OCI-LY7 (cell line): ENCODE results near the gene KATNIP. TPM values are rescaled to one million over a fixed set of nuclear protein-coding genes. Genes with fewer than 3 reads are reported as not detected.

ENCODE experiments used
- BruUV-seq: library from RNA; stranded (reverse); fragments of 400-500 nt; replicated peaks from 2 replicates; lab custom pipeline; 2021; lab: Mats Ljungman, UMichigan
- CTCF ChIA-PET: fragments of 300-600 bp; sonication (Branson Sonifier 250); formaldehyde crosslinking; loops from one replicate; lab custom pipeline; 2022; ENCODE audit warnings: antibody characterized with exemption; ENCODE audit not compliant: unreplicated experiment; lab: Charles Lee
- POLR2A ChIA-PET: fragments of 300-600 bp; sonication (Branson Sonifier 250); formaldehyde crosslinking; loops from one replicate; lab custom pipeline; 2022; ENCODE audit warnings: antibody characterized with exemption; lab: Charles Lee
- DNase-seq: peaks from one replicate; pipeline ENCODE4 v3.0.0-alpha.2; 2015; ENCODE audit warnings: low spot score
- H2AFZ ChIP-seq: fragments of 200-600 bp; sonication (generic), shearing (Covaris generic); 2 replicates; pipeline ENCODE4 v1.6.1; 2014; ENCODE audit warnings: mild to moderate bottlenecking, antibody characterized with exemption, low read length, moderate library complexity
- H3K27ac ChIP-seq: fragments of 200-600 bp; sonication (generic); 2 replicates; pipeline ENCODE4 v1.5.1; 2014; ENCODE audit warnings: mixed run types, low read depth, mild to moderate bottlenecking, moderate library complexity, low read length, inconsistent platforms; ENCODE audit not compliant: poor library complexity, severe bottlenecking
- H3K36me3 ChIP-seq: fragments of 200-600 bp; sonication (generic); 2 replicates; pipeline ENCODE4 v1.6.1; 2014; ENCODE audit warnings: mild to moderate bottlenecking, antibody characterized with exemption, low read length, moderate library complexity, mixed read lengths; ENCODE audit not compliant: insufficient read depth
- H3K4me1 ChIP-seq: fragments of 200-600 bp; sonication (generic); 2 replicates; pipeline ENCODE4 v1.5.1; 2014; ENCODE audit warnings: mild to moderate bottlenecking, low read length; ENCODE audit not compliant: insufficient read depth, poor library complexity, severe bottlenecking
- H3K4me2 ChIP-seq: fragments of 200-600 bp; sonication (generic); 2 replicates; pipeline ENCODE4 v1.6.1; 2014; ENCODE audit warnings: mild to moderate bottlenecking, low read length
- H3K4me3 ChIP-seq: fragments of 200-600 bp; sonication (generic); 2 replicates; pipeline ENCODE4 v1.5.1; 2014; ENCODE audit warnings: mild to moderate bottlenecking, low read depth, low read length; ENCODE audit not compliant: poor library complexity, severe bottlenecking
- H3K79me2 ChIP-seq: fragments of 200-600 bp; sonication (generic); 2 replicates; pipeline ENCODE4 v1.6.1; 2016; ENCODE audit warnings: low read depth, mild to moderate bottlenecking, low read length, moderate library complexity, mixed read lengths; ENCODE audit not compliant: insufficient read depth
- H3K9me2 ChIP-seq: fragments of 200-600 bp; sonication (generic); 2 replicates; pipeline ENCODE4 v1.6.1; 2016; ENCODE audit warnings: mild to moderate bottlenecking, low read length, mixed read lengths; ENCODE audit not compliant: insufficient read depth
- H3K9me3 ChIP-seq: fragments of 200-600 bp; sonication (generic); 2 replicates; pipeline ENCODE4 v1.6.1; 2014; ENCODE audit warnings: mild to moderate bottlenecking, mixed run types, low read length, mixed read lengths
- H4K20me1 ChIP-seq: fragments of 200-600 bp; sonication (generic); 2 replicates; pipeline ENCODE4 v1.6.1; 2014; ENCODE audit warnings: mild to moderate bottlenecking, antibody characterized with exemption, low read length, moderate library complexity, mixed read lengths; ENCODE audit not compliant: insufficient read depth
- EZH2phosphoT487 ChIP-seq: fragments of 200-600 bp; sonication (generic); IDR thresholded peaks from 2 replicates; pipeline ENCODE4 v1.6.1; 2018; ENCODE audit warnings: low read depth, borderline replicate concordance, mild to moderate bottlenecking, mixed run types, antibody characterized with exemption, low read length, moderate library complexity, mixed read lengths
- intact Hi-C: fragments of 100-400 bp; cut with micrococcal nuclease; formaldehyde crosslinking; loops from one replicate; pipeline ENCODE4 v1.10.0; 2022; ENCODE audit not compliant: unreplicated experiment
- total RNA-seq, 2 experiments: library from RNA; depleted of rRNA in 1 of 2; stranded (reverse); fragments of >200 nt in 1 of 2; shearing (Covaris generic) in 1 of 2; gene quantifications; 2 replicates each; pipeline ENCODE4 v1.2.3, GENCODE V29; 2014 to 2022
- TF ChIP-seq, protein P1 (sequence below): fragments of 200-600 bp; sonication (generic); conservative IDR thresholded peaks from 2 replicates; pipeline ENCODE4 v1.5.1; 2014; ENCODE audit warnings: mild to moderate bottlenecking, antibody characterized with exemption, low read length, moderate library complexity, mixed read lengths

KATNIP gene
- total RNA-seq, 2 experiments from 2014 or later: 11.2 to 11.5 TPM

DNA sequence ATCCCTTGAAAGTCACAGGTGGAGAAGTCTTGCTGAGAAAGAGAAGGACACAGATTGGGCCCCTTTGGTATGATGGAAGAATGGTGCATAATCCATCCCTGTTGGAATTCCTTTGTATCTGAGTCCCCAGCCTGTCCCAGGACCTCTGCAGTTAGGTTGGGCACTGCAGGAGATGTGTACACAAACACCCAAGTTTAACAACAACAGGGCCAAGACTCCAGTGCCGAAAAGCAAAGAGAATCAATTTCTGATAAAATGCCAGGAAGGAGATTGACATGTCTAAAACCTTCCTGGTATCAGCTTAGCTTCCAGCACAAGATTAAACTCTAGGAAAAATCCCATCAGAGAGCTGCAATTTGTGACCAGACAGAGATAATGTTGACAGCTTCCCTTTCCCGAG lies 32.9 kb downstream of the KATNIP start:
- Histone ChIP-seq H3K4me2 (no peak overlapping the region), H3K4me1 (no peaks in the 10 kb centered on the region), H2AFZ (no peak overlapping the region), H3K9me3 (no peaks in the 10 kb centered on the region), H3K36me3 (no peaks in the 10 kb centered on the region), H3K4me3 (no peak overlapping the region), H4K20me1 (no peaks in the 10 kb centered on the region), H3K9me2 (no peaks in the 10 kb centered on the region), H3K79me2 (no peaks in the 10 kb centered on the region), H3K27ac (no peak overlapping the region)
- BruUV-seq: no TSS peak
- ChIA-PET CTCF (no interaction called here), POLR2A (interaction anchor here (0.5 kb wide), 1 partner anchor 1331 kb away, joined by 3 read pairs; no protein-coding TSS in a partner anchor)
- intact Hi-C loops: no loop called here
- DNase-seq: no peak
- no peak for TF ChIP-seq EZH2phosphoT487
- TF ChIP-seq, protein P1, sequence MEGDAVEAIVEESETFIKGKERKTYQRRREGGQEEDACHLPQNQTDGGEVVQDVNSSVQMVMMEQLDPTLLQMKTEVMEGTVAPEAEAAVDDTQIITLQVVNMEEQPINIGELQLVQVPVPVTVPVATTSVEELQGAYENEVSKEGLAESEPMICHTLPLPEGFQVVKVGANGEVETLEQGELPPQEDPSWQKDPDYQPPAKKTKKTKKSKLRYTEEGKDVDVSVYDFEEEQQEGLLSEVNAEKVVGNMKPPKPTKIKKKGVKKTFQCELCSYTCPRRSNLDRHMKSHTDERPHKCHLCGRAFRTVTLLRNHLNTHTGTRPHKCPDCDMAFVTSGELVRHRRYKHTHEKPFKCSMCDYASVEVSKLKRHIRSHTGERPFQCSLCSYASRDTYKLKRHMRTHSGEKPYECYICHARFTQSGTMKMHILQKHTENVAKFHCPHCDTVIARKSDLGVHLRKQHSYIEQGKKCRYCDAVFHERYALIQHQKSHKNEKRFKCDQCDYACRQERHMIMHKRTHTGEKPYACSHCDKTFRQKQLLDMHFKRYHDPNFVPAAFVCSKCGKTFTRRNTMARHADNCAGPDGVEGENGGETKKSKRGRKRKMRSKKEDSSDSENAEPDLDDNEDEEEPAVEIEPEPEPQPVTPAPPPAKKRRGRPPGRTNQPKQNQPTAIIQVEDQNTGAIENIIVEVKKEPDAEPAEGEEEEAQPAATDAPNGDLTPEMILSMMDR: no peak

DNA sequence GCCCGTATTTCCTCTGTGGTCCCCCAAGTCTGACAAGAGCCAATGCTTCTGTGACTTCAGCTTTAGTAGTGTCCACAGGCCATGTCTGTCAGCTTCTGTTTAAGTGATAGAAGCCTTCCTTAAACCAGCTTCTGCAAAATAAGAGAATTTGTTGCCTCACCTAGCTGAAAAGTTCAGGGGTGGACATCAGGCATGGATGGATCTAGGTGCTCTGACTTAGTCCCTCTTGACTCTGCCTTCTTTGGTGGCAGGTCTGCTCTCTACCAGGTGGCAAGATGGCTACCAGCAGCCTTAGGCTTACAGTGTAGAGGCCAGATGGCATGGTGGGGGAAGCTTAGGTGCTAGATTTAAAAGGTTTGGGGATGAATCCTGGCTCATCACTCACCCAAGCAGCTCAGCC lies 33.7 kb downstream of the KATNIP start:
- Histone ChIP-seq H3K36me3 (no peaks in the 10 kb centered on the region), H3K4me1 (no peaks in the 10 kb centered on the region), H3K4me3 (no peak overlapping the region), H2AFZ (no peak overlapping the region), H3K4me2 (no peak overlapping the region), H3K27ac (no peak overlapping the region), H4K20me1 (no peaks in the 10 kb centered on the region), H3K79me2 (no peaks in the 10 kb centered on the region), H3K9me2 (no peaks in the 10 kb centered on the region), H3K9me3 (no peaks in the 10 kb centered on the region)
- CTCF ChIA-PET: no interaction called here
- TF ChIP-seq, protein P1: no peak
- TF ChIP-seq EZH2phosphoT487: no peak
- intact Hi-C loops: no loop called here
- POLR2A ChIA-PET: interaction anchor here (0.5 kb wide), 1 partner anchor 1330 kb away, joined by 3 read pairs; no protein-coding TSS in a partner anchor
- DNase-seq: no peak
- BruUV-seq: no TSS peak

DNA sequence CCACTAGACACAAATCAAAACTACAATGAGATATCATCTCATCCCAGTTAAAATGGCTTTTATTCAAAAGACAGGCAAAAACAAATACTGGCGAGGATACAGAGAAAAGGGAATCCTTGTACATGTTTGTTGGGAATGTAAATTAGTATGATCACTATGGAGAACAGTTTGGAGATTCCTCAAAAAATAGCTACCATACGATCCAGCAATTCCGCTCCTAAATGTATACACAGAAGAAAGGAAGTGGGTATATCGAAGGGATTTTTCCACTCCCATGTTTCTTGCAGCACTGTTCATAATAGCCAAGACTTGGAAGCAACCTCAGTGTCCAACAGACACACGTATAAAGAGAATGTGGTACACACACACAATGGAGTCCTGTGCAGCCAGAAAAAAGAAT lies 35.3 kb downstream of the KATNIP start:
- BruUV-seq: no TSS peak
- peaks cover 5% of the 10 kb centered on the region; the same call in 1 of the 2 replicates for H3K9me3 ChIP-seq

More for the DNA sequence above, 35.3 kb downstream of the KATNIP start:
- ChIA-PET POLR2A (no interaction called here), CTCF (no interaction called here)
- Histone ChIP-seq H3K4me2 (no peak overlapping the region), H4K20me1 (no peaks in the 10 kb centered on the region), H3K4me1 (no peaks in the 10 kb centered on the region), H3K9me2 (no peaks in the 10 kb centered on the region), H3K27ac (no peak overlapping the region), H3K79me2 (no peaks in the 10 kb centered on the region), H3K4me3 (no peak overlapping the region), H3K36me3 (no peaks in the 10 kb centered on the region), H2AFZ (no peak overlapping the region)
- TF ChIP-seq EZH2phosphoT487: no peak
- intact Hi-C loops: no loop called here
- DNase-seq: no peak
